Measurements from ENCODE around the gene APBB3.

DNA sequence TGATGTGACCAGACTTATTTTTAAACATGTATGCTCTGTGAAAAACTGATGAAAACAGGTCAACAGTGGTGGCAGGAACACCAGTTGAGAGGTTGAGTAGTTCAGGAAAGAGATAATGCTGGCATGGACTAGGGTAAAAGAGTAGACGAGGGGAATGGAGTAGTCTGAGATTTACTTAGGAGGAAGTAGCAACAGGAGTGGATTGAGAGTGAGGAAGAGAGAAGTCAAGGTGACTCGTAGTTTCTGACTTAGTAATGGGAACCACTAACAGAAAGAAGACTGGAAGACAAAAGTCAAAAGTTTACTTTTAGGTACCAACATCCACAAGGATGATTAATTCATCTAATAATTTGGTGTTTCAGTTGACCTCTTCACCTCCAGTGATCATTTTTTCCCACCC, 10.7 kb downstream of the APBB3 start:
- TF ChIP-seq, protein P1, sequence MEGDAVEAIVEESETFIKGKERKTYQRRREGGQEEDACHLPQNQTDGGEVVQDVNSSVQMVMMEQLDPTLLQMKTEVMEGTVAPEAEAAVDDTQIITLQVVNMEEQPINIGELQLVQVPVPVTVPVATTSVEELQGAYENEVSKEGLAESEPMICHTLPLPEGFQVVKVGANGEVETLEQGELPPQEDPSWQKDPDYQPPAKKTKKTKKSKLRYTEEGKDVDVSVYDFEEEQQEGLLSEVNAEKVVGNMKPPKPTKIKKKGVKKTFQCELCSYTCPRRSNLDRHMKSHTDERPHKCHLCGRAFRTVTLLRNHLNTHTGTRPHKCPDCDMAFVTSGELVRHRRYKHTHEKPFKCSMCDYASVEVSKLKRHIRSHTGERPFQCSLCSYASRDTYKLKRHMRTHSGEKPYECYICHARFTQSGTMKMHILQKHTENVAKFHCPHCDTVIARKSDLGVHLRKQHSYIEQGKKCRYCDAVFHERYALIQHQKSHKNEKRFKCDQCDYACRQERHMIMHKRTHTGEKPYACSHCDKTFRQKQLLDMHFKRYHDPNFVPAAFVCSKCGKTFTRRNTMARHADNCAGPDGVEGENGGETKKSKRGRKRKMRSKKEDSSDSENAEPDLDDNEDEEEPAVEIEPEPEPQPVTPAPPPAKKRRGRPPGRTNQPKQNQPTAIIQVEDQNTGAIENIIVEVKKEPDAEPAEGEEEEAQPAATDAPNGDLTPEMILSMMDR (IDR thresholded peaks at IDR 0.05): no peak
- no peak for TF ChIP-seq POLR2A (IDR thresholded peaks at IDR 0.05)
